Measurements from ENCODE around the gene ZNF518B. TPM values are rescaled to one million over a fixed set of nuclear protein-coding genes. Genes with fewer than 3 reads are reported as not detected.

ZNF518B gene
- total and polyA plus RNA-seq, 5 donors = 7.5 to 35.9 (median 26.2) TPM

DNA sequence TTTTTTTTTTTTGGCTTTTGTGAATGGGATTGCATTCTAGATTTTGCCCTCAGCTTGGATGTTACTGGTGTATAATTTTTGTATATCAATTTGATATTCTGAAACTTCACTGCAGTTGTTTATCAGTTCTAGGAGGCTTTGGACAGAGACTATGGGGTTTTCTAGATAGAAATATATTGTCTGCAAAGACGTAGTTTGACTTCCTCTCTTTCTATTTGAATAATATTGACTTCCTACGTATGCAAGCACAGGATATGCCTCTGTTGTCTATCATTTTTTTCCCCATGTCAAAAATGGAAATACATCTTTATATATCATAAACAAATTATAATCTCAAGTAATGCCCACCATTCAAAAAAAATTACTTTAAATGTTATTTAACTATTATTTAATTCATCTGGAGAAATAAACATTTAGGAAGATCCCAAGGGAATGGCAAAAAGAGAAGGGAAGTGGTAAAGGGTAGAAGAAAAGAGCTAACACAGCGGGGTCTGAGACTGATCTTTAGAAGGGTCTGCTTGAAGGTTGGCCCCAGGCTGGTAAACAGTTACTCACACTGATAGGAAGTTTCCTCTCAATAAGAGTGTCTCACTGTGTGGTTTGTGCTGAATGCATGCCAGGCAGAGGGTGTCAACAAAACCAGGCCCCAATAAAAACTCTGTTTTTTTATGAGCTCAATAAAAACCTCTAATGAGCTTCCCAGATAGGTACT, 35.7 kb downstream of the ZNF518B start:
- no peaks in the 10 kb centered on the region for H3K9me3 ChIP-seq (ENCODE audit: control insufficient read depth, low read length)
- no peak overlapping the region for H3K4me3 ChIP-seq (ENCODE audit: low read length)
- no peaks in the 10 kb centered on the region for H3K4me1 ChIP-seq (ENCODE audit: control insufficient read depth, insufficient read depth, low read length)
- WGBS = 48% methylated on average over 3 of the region's 3 CpGs
- H3K27me3 ChIP-seq (ENCODE audit: control insufficient read depth, insufficient read depth) = no peaks in the 10 kb centered on the region
- DNase-seq = no peak
- H3K27ac ChIP-seq (ENCODE audit: low read length) = no peak overlapping the region
- intact Hi-C loops (cut with DNase I) = no loop called here
- ATAC-seq = no peak

- Histone ChIP-seq H3K27ac (ENCODE audit: low read length) (no peak overlapping the region), H3K27me3 (ENCODE audit: control insufficient read depth, insufficient read depth) (no peaks in the 10 kb centered on the region), H3K4me3 (ENCODE audit: low read length) (no peak overlapping the region), H3K9me3 (ENCODE audit: control insufficient read depth, low read length) (no peaks in the 10 kb centered on the region), H3K4me1 (ENCODE audit: control insufficient read depth, insufficient read depth, low read length) (no peaks in the 10 kb centered on the region)
- ATAC-seq (peak; percentile 45 to 51), DNase-seq (no peak)
- intact Hi-C loops (cut with DNase I) = no loop called here
- WGBS = 71% methylated on average over 6 of the region's 6 CpGs
Measured at GRCh38 chr4:10417740-10418139, 39.5 kb downstream of the ZNF518B start.

GRCh38 chr4:10416441-10416840, 40.8 kb downstream of the ZNF518B start:
- H3K27me3 ChIP-seq (ENCODE audit: control insufficient read depth, insufficient read depth) = no peaks in the 10 kb centered on the region
- H3K4me1 ChIP-seq (ENCODE audit: control insufficient read depth, insufficient read depth, low read length) = no peaks in the 10 kb centered on the region
- no peak overlapping the region for H3K4me3 ChIP-seq (ENCODE audit: low read length)
- DNase-seq = no peak
- ATAC-seq = no peak
- 44% methylated on average over 2 of the region's 2 CpGs for WGBS
- no peaks in the 10 kb centered on the region for H3K9me3 ChIP-seq (ENCODE audit: control insufficient read depth, low read length)
- intact Hi-C loops (cut with DNase I) = no loop called here
- no peak overlapping the region for H3K27ac ChIP-seq (ENCODE audit: low read length)

GRCh38 chr4:10413177-10413576, 44.0 kb downstream of the ZNF518B start:
- no peaks in the 10 kb centered on the region for H3K9me3 ChIP-seq (ENCODE audit: control insufficient read depth, low read length)
- H3K4me3 ChIP-seq (ENCODE audit: low read length) = no peak overlapping the region
- DNase-seq = no peak
- 46% methylated on average over 2 of the region's 2 CpGs for WGBS
- H3K27ac ChIP-seq (ENCODE audit: low read length) = no peak overlapping the region
- H3K27me3 ChIP-seq (ENCODE audit: control insufficient read depth, insufficient read depth) = no peaks in the 10 kb centered on the region
- H3K4me1 ChIP-seq (ENCODE audit: control insufficient read depth, insufficient read depth, low read length) = no peaks in the 10 kb centered on the region
- intact Hi-C loops (cut with DNase I) = no loop called here
- ATAC-seq = no peak

GRCh38 chr4:10405672-10406071, 51.6 kb downstream of the ZNF518B start:
- Histone ChIP-seq H3K9me3 (ENCODE audit: control insufficient read depth, low read length) (no peaks in the 10 kb centered on the region), H3K4me1 (ENCODE audit: control insufficient read depth, insufficient read depth, low read length) (no peaks in the 10 kb centered on the region), H3K4me3 (ENCODE audit: low read length) (no peak overlapping the region), H3K27me3 (ENCODE audit: control insufficient read depth, insufficient read depth) (no peaks in the 10 kb centered on the region), H3K27ac (ENCODE audit: low read length) (no peak overlapping the region)
- intact Hi-C loops (cut with DNase I) = loop anchor here in 2 of 4 donors (2.0 to 5.0 kb wide), 3 partner anchors 142 to 245 kb away; no protein-coding TSS in a partner anchor
- DNase-seq = no peak
- WGBS = 63% methylated on average over 8 of the region's 8 CpGs
- no peak for ATAC-seq

GRCh38 chr4:10403633-10404445, 53.4 kb downstream of the ZNF518B start:
- 64% methylated on average over 6 of the region's 6 CpGs for WGBS
- Histone ChIP-seq H3K9me3 (ENCODE audit: control insufficient read depth, low read length) (no peaks in the 10 kb centered on the region), H3K27me3 (ENCODE audit: control insufficient read depth, insufficient read depth) (no peaks in the 10 kb centered on the region), H3K27ac (ENCODE audit: low read length) (no peak overlapping the region), H3K4me3 (ENCODE audit: low read length) (no peak overlapping the region), H3K4me1 (ENCODE audit: control insufficient read depth, insufficient read depth, low read length) (no peaks in the 10 kb centered on the region)
- ATAC-seq (peak in 1 of 2 donors; percentile 37), DNase-seq (no peak)
- intact Hi-C loops (cut with DNase I) = loop anchor here in 3 of 4 donors (2.0 to 5.0 kb wide), 2 partner anchors 242 to 243 kb away; no protein-coding TSS in a partner anchor

- no peaks in the 10 kb centered on the region for H3K27me3 ChIP-seq (ENCODE audit: control insufficient read depth, insufficient read depth)
- no peak for DNase-seq
- no peak overlapping the region for H3K27ac ChIP-seq (ENCODE audit: low read length)
- H3K4me3 ChIP-seq (ENCODE audit: low read length) = no peak overlapping the region
- ATAC-seq = no peak
- intact Hi-C loops (cut with DNase I) = no loop called here
- WGBS = 89% methylated on average over 1 of the region's 1 CpG
- no peaks in the 10 kb centered on the region for H3K9me3 ChIP-seq (ENCODE audit: control insufficient read depth, low read length)
- H3K4me1 ChIP-seq (ENCODE audit: control insufficient read depth, insufficient read depth, low read length) = no peaks in the 10 kb centered on the region
Measured at GRCh38 chr4:10395971-10396580, 61.1 kb downstream of the ZNF518B start.

Other genes with a start within 250 kb of the ZNF518B start
- gene CLNK, start 227.3 kb upstream of the ZNF518B start, total RNA-seq = not detected
- not detected for gene CLNK, start 227.3 kb upstream of the ZNF518B start, polyA plus RNA-seq

Data from right cardiac atrium (tissue), 5 donors.